Measurements from ENCODE around the gene SLC35F3.

SLC35F3 gene

DNA sequence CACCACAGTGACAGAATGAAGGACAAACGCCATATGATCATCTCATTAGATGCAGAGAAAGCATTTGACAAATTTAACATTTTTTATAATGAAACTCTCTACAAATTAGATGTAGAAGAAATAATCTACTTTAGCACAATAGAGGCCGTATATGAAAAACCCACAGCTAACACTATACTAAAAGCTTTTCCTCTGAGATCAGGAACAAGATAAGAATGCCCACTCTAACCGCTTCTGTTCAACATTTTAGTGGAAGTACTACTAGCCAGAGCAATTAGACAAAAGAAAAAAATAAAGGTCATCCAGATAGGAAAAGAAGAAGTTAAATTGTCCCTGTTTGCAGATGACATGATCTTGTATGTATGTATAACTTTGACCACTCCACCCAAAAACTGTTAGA is 109.7 kb downstream of the SLC35F3 start:
- Histone ChIP-seq H3K4me2 (ENCODE audit: low read depth, low read length, poor library complexity, severe bottlenecking) (no peak overlapping the region), H3K36me3 (ENCODE audit: low read length) (no peaks in the 10 kb centered on the region), H3K79me2 (ENCODE audit: insufficient read depth, low read length) (no peaks in the 10 kb centered on the region), H3K9me2 (replicated peaks; ENCODE audit: insufficient read depth, low read length) (no peaks in the 10 kb centered on the region), H3K27me3 (ENCODE audit: low read length) (no peaks in the 10 kb centered on the region), H3K4me3 (ENCODE audit: insufficient read depth, low read length, poor library complexity, severe bottlenecking) (no peak overlapping the region), H3F3A (ENCODE audit: insufficient read depth) (no peaks in the 10 kb centered on the region), H3K27ac (ENCODE audit: low read depth, low read length) (no peak overlapping the region), H3K9ac (ENCODE audit: low read length) (no peak overlapping the region), H2AFZ (ENCODE audit: low read depth, low read length, severe bottlenecking) (no peak overlapping the region), H4K20me1 (ENCODE audit: low read depth, low read length) (no peaks in the 10 kb centered on the region), H3K9me3 (ENCODE audit: insufficient read depth, low read length) (no peaks in the 10 kb centered on the region)
- no peak for TF ChIP-seq EZH2phosphoT487 (conservative IDR thresholded peaks at IDR 0.05; ENCODE audit: low read length)

GRCh38 chr1:234018816-234019215 is 114.3 kb downstream of the SLC35F3 start:
- Histone ChIP-seq H3K79me2 (ENCODE audit: insufficient read depth, low read length) (no peaks in the 10 kb centered on the region), H2AFZ (ENCODE audit: low read depth, low read length, severe bottlenecking) (no peak overlapping the region), H3K9me3 (ENCODE audit: insufficient read depth, low read length) (no peaks in the 10 kb centered on the region), H3K27me3 (ENCODE audit: low read length) (no peaks in the 10 kb centered on the region), H4K20me1 (ENCODE audit: low read depth, low read length) (no peaks in the 10 kb centered on the region), H3K36me3 (ENCODE audit: low read length) (no peaks in the 10 kb centered on the region), H3F3A (ENCODE audit: insufficient read depth) (no peaks in the 10 kb centered on the region), H3K27ac (ENCODE audit: low read depth, low read length) (no peak overlapping the region), H3K4me2 (ENCODE audit: low read depth, low read length, poor library complexity, severe bottlenecking) (no peak overlapping the region), H3K4me3 (ENCODE audit: insufficient read depth, low read length, poor library complexity, severe bottlenecking) (no peak overlapping the region), H3K9me2 (replicated peaks; ENCODE audit: insufficient read depth, low read length) (no peaks in the 10 kb centered on the region; the same call in 1 of the 2 replicates), H3K9ac (ENCODE audit: low read length) (no peak overlapping the region)
- TF ChIP-seq, protein P1, sequence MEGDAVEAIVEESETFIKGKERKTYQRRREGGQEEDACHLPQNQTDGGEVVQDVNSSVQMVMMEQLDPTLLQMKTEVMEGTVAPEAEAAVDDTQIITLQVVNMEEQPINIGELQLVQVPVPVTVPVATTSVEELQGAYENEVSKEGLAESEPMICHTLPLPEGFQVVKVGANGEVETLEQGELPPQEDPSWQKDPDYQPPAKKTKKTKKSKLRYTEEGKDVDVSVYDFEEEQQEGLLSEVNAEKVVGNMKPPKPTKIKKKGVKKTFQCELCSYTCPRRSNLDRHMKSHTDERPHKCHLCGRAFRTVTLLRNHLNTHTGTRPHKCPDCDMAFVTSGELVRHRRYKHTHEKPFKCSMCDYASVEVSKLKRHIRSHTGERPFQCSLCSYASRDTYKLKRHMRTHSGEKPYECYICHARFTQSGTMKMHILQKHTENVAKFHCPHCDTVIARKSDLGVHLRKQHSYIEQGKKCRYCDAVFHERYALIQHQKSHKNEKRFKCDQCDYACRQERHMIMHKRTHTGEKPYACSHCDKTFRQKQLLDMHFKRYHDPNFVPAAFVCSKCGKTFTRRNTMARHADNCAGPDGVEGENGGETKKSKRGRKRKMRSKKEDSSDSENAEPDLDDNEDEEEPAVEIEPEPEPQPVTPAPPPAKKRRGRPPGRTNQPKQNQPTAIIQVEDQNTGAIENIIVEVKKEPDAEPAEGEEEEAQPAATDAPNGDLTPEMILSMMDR (IDR thresholded peaks at IDR 0.05; ENCODE audit: insufficient read depth, low read length, poor library complexity, severe bottlenecking), result no peak
- TF ChIP-seq EZH2phosphoT487 (conservative IDR thresholded peaks at IDR 0.05; ENCODE audit: low read length), result no peak

GRCh38 chr1:234019387-234019786 is 114.9 kb downstream of the SLC35F3 start:
- TF ChIP-seq, protein P1 (IDR thresholded peaks at IDR 0.05; ENCODE audit: insufficient read depth, low read length, poor library complexity, severe bottlenecking), result no peak
- TF ChIP-seq EZH2phosphoT487 (conservative IDR thresholded peaks at IDR 0.05; ENCODE audit: low read length), result no peak
- Histone ChIP-seq H3K9me3 (ENCODE audit: insufficient read depth, low read length) (no peaks in the 10 kb centered on the region), H2AFZ (ENCODE audit: low read depth, low read length, severe bottlenecking) (no peak overlapping the region), H3K27ac (ENCODE audit: low read depth, low read length) (no peak overlapping the region), H3K4me3 (ENCODE audit: insufficient read depth, low read length, poor library complexity, severe bottlenecking) (no peak overlapping the region), H3K79me2 (ENCODE audit: insufficient read depth, low read length) (no peaks in the 10 kb centered on the region), H3K9ac (ENCODE audit: low read length) (no peak overlapping the region), H3K27me3 (ENCODE audit: low read length) (no peaks in the 10 kb centered on the region), H3K4me2 (ENCODE audit: low read depth, low read length, poor library complexity, severe bottlenecking) (no peak overlapping the region), H4K20me1 (ENCODE audit: low read depth, low read length) (no peaks in the 10 kb centered on the region), H3K36me3 (ENCODE audit: low read length) (no peaks in the 10 kb centered on the region), H3F3A (ENCODE audit: insufficient read depth) (no peaks in the 10 kb centered on the region), H3K9me2 (replicated peaks; ENCODE audit: insufficient read depth, low read length) (no peaks in the 10 kb centered on the region; the same call in 1 of the 2 replicates)

- no peaks in the 10 kb centered on the region for H3F3A ChIP-seq (ENCODE audit: insufficient read depth)
- no peak overlapping the region for H2AFZ ChIP-seq (ENCODE audit: low read depth, low read length, severe bottlenecking)
- H3K27me3 ChIP-seq (ENCODE audit: low read length), result no peaks in the 10 kb centered on the region
- no peaks in the 10 kb centered on the region for H3K79me2 ChIP-seq (ENCODE audit: insufficient read depth, low read length)
- no peaks in the 10 kb centered on the region for H3K36me3 ChIP-seq (ENCODE audit: low read length)
- H3K9me2 ChIP-seq (replicated peaks; ENCODE audit: insufficient read depth, low read length), result no peaks in the 10 kb centered on the region; the same call in 1 of the 2 replicates
- H3K4me2 ChIP-seq (ENCODE audit: low read depth, low read length, poor library complexity, severe bottlenecking), result no peak overlapping the region
- H4K20me1 ChIP-seq (ENCODE audit: low read depth, low read length), result no peaks in the 10 kb centered on the region
- no peak overlapping the region for H3K9ac ChIP-seq (ENCODE audit: low read length)
- H3K4me3 ChIP-seq (ENCODE audit: insufficient read depth, low read length, poor library complexity, severe bottlenecking), result no peak overlapping the region
- TF ChIP-seq, protein P1 (IDR thresholded peaks at IDR 0.05; ENCODE audit: insufficient read depth, low read length, poor library complexity, severe bottlenecking), result no peak
- no peak for TF ChIP-seq EZH2phosphoT487 (conservative IDR thresholded peaks at IDR 0.05; ENCODE audit: low read length)
- H3K9me3 ChIP-seq (ENCODE audit: insufficient read depth, low read length), result no peaks in the 10 kb centered on the region
- no peak overlapping the region for H3K27ac ChIP-seq (ENCODE audit: low read depth, low read length)
Measured at GRCh38 chr1:234022302-234022701, 117.8 kb downstream of the SLC35F3 start.
